Endodermal cell (in vitro differentiated cells): ENCODE data around the gene CLEC16A. TPM values are rescaled to one million over a fixed set of nuclear protein-coding genes. Genes with fewer than 3 reads are reported as not detected.

Experiments used
- DNase-seq: peaks from one replicate; pipeline ENCODE4 v3.0.0-alpha.2; 2017
- H3K27ac ChIP-seq: 2 replicates; pipeline ENCODE4 v1.5.1; 2013; ENCODE audit warnings: mild to moderate bottlenecking, low read depth, low read length, moderate library complexity
- H3K27me3 ChIP-seq: 2 replicates; pipeline ENCODE4 v1.6.1; 2013; ENCODE audit warnings: mild to moderate bottlenecking, low read length, moderate library complexity; ENCODE audit not compliant: insufficient read depth, control insufficient read depth, poor library complexity, severe bottlenecking
- H3K36me3 ChIP-seq: 2 replicates; pipeline ENCODE4 v1.7.0; 2013; ENCODE audit warnings: mild to moderate bottlenecking, low read length, moderate library complexity; ENCODE audit not compliant: control insufficient read depth, insufficient read depth
- H3K4me1 ChIP-seq: one replicate; pipeline ENCODE4 v1.7.0; 2013; ENCODE audit warnings: low read length; ENCODE audit not compliant: control insufficient read depth, insufficient read depth
- H3K4me3 ChIP-seq: 2 replicates; pipeline ENCODE4 v1.5.1; 2013; ENCODE audit warnings: mild to moderate bottlenecking, low read length, moderate library complexity
- H3K9ac ChIP-seq: 2 replicates; pipeline ENCODE4 v1.6.1; 2013; ENCODE audit warnings: mild to moderate bottlenecking, low read length, moderate library complexity; ENCODE audit not compliant: poor library complexity, severe bottlenecking; ENCODE audit errors: extremely low read depth
- H3K9me3 ChIP-seq: 2 replicates; pipeline ENCODE4 v1.6.1; 2013; ENCODE audit warnings: mild to moderate bottlenecking, low read length, moderate library complexity; ENCODE audit not compliant: control insufficient read depth
- H3K27ac Mint-ChIP-seq: 2 replicates; pipeline ENCODE4 v1.8.0; 2020; ENCODE audit warnings: mixed read lengths
- H3K27me3 Mint-ChIP-seq: 2 replicates; pipeline ENCODE4 v1.8.0; 2021; ENCODE audit warnings: mild to moderate bottlenecking, mixed read lengths; ENCODE audit not compliant: insufficient read depth
- H3K36me3 Mint-ChIP-seq: 2 replicates; pipeline ENCODE4 v1.8.0; 2020; ENCODE audit warnings: low read depth, mixed read lengths
- H3K4me1 Mint-ChIP-seq: 2 replicates; pipeline ENCODE4 v1.8.0; 2020; ENCODE audit warnings: mixed read lengths
- H3K4me3 Mint-ChIP-seq: 2 replicates; pipeline ENCODE4 v1.8.0; 2020; ENCODE audit warnings: mild to moderate bottlenecking, moderate library complexity, mixed read lengths
- H3K9me3 Mint-ChIP-seq: 2 replicates; pipeline ENCODE4 v1.8.0; 2020; ENCODE audit warnings: mild to moderate bottlenecking, mixed read lengths
- CTCF ChIP-seq: fragments of 200-600 bp; sonication (generic); conservative IDR thresholded peaks from 2 replicates; pipeline ENCODE4 v1.5.0; 2021; ENCODE audit warnings: antibody characterized with exemption, mild to moderate bottlenecking
- WGBS, 2 experiments: methylation state at CpG; one replicate each; pipeline versions ENCODE4 v1.1.5 to v1.1.7; 2013; ENCODE audit warnings: missing lambda C conversion rate in 2 of 2, mixed read lengths in 1 of 2; ENCODE audit not compliant: insufficient coverage in 1 of 2, insufficient read length in 1 of 2; 5-methylcytosine and 5-hydroxymethylcytosine counted together
- total RNA-seq, 2 donors: library from RNA; stranded (reverse); fragmentation: NEBNext Ultra II Directional in 1 of 2; extraction: Animal tissue kit (Norgen Biotek cat#: 25700) in 1 of 2; gene quantifications; 2 replicates in 1 of 2; 3 replicates in 1 of 2; pipeline ENCODE4 v1.2.1, GENCODE V29; 2021

Gene CLEC16A
- total RNA-seq, 2 donors from 2014 or later: 19.5 to 28.3 TPM

- peaks cover 9% of the 10 kb centered on the region for H3K36me3 ChIP-seq
- H3K27ac ChIP-seq: no peak within 1 kb of the TSS
- H3K4me3 ChIP-seq: peak within 1 kb of the TSS; percentile 86
- peak; percentile 18 for TF ChIP-seq CTCF
- H3K4me1 ChIP-seq: peaks cover 23% of the 10 kb centered on the region
- 4 to 7% methylated on average over 33 to 55 of the region's 55 CpGs for WGBS, 2 experiments
- no peaks in the 10 kb centered on the region for H3K27me3 Mint-ChIP-seq
- H3K27ac Mint-ChIP-seq: peak within 1 kb of the TSS; percentile 68
- H3K9me3 Mint-ChIP-seq: no peaks in the 10 kb centered on the region
- DNase-seq: peak; percentile 97
- H3K36me3 Mint-ChIP-seq: peaks cover 10% of the 10 kb centered on the region
- no peaks in the 10 kb centered on the region for H3K9me3 ChIP-seq
- peak within 1 kb of the TSS; percentile 87 for H3K4me3 Mint-ChIP-seq
- no peaks in the 10 kb centered on the region for H3K27me3 ChIP-seq
- H3K4me1 Mint-ChIP-seq: peaks cover 51% of the 10 kb centered on the region
- peak within 1 kb of the TSS; percentile 47 for H3K9ac ChIP-seq
Observed at GRCh38 chr16:10942352-10943063, 1.9 kb upstream of the CLEC16A start, which contains the start of gene DEXI. Gene DEXI (minus strand): TSS chr16:10942468. CDS start chr16:10942005, 463 bp downstream.

GRCh38 chr16:10943064-10943353 is 1.4 kb upstream of the CLEC16A start:
- no peaks in the 10 kb centered on the region for H3K27me3 Mint-ChIP-seq
- Histone ChIP-seq H3K27me3 (no peaks in the 10 kb centered on the region), H3K27ac (no peak overlapping the region), H3K4me3 (peak overlapping the region; percentile 86), H3K9me3 (no peaks in the 10 kb centered on the region), H3K4me1 (peaks cover 24% of the 10 kb centered on the region), H3K36me3 (peaks cover 6% of the 10 kb centered on the region), H3K9ac (no peak overlapping the region)
- DNase-seq: no peak
- peak overlapping the region; percentile 87 for H3K4me3 Mint-ChIP-seq
- peaks cover 10% of the 10 kb centered on the region for H3K36me3 Mint-ChIP-seq
- H3K9me3 Mint-ChIP-seq: no peaks in the 10 kb centered on the region
- TF ChIP-seq CTCF: no peak
- 90 to 95% methylated on average over 7 of the region's 7 CpGs for WGBS, 2 experiments
- H3K27ac Mint-ChIP-seq: no peak overlapping the region
- peaks cover 52% of the 10 kb centered on the region for H3K4me1 Mint-ChIP-seq

GRCh38 chr16:10945065-10945787 is 862 bp downstream of the CLEC16A start:
- Mint-ChIP-seq H3K4me1 (peaks cover 58% of the 10 kb centered on the region), H3K9me3 (no peaks in the 10 kb centered on the region), H3K36me3 (no peaks in the 10 kb centered on the region), H3K27ac (peak overlapping the region; percentile 74), H3K4me3 (peak overlapping the region; percentile 80), H3K27me3 (no peaks in the 10 kb centered on the region)
- Histone ChIP-seq H3K4me3 (peak overlapping the region; percentile 89), H3K9ac (peak overlapping the region; percentile 47), H3K36me3 (no peaks in the 10 kb centered on the region), H3K4me1 (peaks cover 33% of the 10 kb centered on the region), H3K27ac (no peak overlapping the region), H3K27me3 (no peaks in the 10 kb centered on the region), H3K9me3 (no peaks in the 10 kb centered on the region)
- no peak for TF ChIP-seq CTCF
- 58 to 66% methylated on average over 9 to 14 of the region's 14 CpGs for WGBS, 2 experiments
- DNase-seq: no peak
